Activated T-helper 2 cell treated with anti-CD3 and anti-CD28 coated beads, Interferon-gamma antibody, Interleukin-2, Interleukin-4, amounts not matched to agents 10 μg/mL and 5 μg/mL and 100 μg/mL, durations not matched to agents 14 hours and 24 hours and 36 hours (primary cell): ENCODE data around the gene METTL2B. TPM values are rescaled to one million over a fixed set of nuclear protein-coding genes. Genes with fewer than 3 reads are reported as not detected.
"Not testable (repeated sequence)": the region's sequence is repeated elsewhere in the genome, so short reads cannot be mapped to it uniquely, and the experiment has no call there.

Source experiments
- DNase-seq: peaks from one replicate; pipeline ENCODE4 v3.0.0; 2021; ENCODE audit warnings: low spot score
- H3K27ac Mint-ChIP-seq: one replicate; pipeline ENCODE4 v1.8.0; 2021; ENCODE audit warnings: mixed read lengths
- H3K27me3 Mint-ChIP-seq: one replicate; pipeline ENCODE4 v1.8.0; 2021; ENCODE audit warnings: low read depth, mixed read lengths
- H3K36me3 Mint-ChIP-seq: one replicate; pipeline ENCODE4 v1.8.0; 2021; ENCODE audit warnings: low read depth, mixed read lengths
- H3K4me1 Mint-ChIP-seq: one replicate; pipeline ENCODE4 v1.8.0; 2021; ENCODE audit warnings: low read depth, mixed read lengths
- H3K4me3 Mint-ChIP-seq: one replicate; pipeline ENCODE4 v1.8.0; 2021; ENCODE audit warnings: low read depth, mild to moderate bottlenecking, moderate library complexity, mixed read lengths
- H3K9me3 Mint-ChIP-seq: one replicate; pipeline ENCODE4 v1.8.0; 2021; ENCODE audit warnings: mixed read lengths
- intact Hi-C: fragments of 100-400 bp; cut with micrococcal nuclease; formaldehyde crosslinking; loops from one replicate; pipeline ENCODE4 v1.15.1; 2023
- total RNA-seq: library from RNA; stranded (reverse); gene quantifications from 2 replicates; pipeline ENCODE4 v1.2.3, GENCODE V29; 2022

The METTL2B gene
- total RNA-seq, 1 donor from 2014 or later, result 46.9 TPM

DNA sequence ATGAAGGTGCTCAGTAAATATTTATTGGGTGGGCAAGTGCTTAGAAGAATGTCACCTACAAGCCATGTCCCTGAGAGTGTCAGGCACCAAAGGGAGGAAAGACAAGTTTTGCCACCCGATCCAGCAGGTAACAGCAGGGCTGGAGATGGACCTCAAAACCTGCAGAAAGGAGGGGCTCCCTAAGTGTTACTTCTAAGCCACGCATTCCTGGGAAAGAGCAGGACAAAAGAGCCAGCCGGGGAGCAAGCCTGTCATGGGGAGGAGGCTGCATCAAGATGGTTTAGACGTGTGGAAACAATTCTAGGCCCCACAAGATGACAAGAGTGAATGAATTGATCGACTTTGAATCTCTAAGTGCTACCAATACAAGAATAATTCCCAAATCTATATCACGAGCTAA lies 38.7 kb downstream of the METTL2B start:
- H3K4me1 Mint-ChIP-seq, intact Hi-C loops, DNase-seq, H3K27me3 Mint-ChIP-seq, H3K9me3 Mint-ChIP-seq, H3K36me3 Mint-ChIP-seq, H3K4me3 Mint-ChIP-seq, H3K27ac Mint-ChIP-seq: not testable (repeated sequence)

- H3K27ac Mint-ChIP-seq, intact Hi-C loops, H3K27me3 Mint-ChIP-seq, DNase-seq, H3K36me3 Mint-ChIP-seq, H3K4me3 Mint-ChIP-seq, H3K9me3 Mint-ChIP-seq, H3K4me1 Mint-ChIP-seq: not testable (repeated sequence)
Observed at GRCh38 chr7:128517023-128517422, 40.5 kb downstream of the METTL2B start.

DNA sequence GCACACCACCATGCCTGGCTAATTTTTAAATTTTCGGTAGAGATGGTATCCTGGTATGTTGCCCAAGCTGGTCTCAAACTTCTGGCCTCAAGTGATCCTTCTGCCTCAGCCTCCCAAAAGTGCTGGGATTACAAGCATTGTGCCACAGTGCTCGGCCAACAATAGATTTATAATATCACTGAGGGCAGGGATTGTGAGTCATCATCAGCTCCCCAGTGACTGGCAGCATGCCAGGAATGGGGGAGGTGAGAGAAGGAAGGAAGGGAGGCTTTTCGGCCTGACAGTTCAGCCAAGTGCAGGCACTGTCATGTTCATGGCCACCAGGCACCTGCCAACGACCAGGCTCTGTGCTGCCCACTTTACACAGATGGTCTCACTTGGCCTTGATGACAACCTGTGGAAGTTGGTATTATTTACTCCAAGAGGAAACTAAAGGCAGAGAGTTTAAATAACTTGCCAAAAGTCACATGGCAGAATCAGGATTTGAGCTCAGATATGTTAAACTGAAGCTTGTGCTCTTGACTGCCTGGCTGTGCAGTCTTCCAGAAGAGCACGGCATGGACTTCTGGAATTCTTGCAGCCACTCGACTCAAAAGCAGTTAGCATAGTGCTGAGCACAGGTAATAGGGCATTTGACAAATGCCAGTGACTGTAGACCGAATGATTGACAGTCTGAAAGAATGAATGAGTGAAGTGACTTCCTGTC lies 46.8 kb downstream of the METTL2B start:
- H3K36me3 Mint-ChIP-seq, H3K27ac Mint-ChIP-seq, H3K4me3 Mint-ChIP-seq, H3K9me3 Mint-ChIP-seq, H3K27me3 Mint-ChIP-seq, intact Hi-C loops, H3K4me1 Mint-ChIP-seq: not testable (repeated sequence)
- peak; percentile 20 for DNase-seq

GRCh38 chr7:128523932-128524524 lies 47.5 kb downstream of the METTL2B start:
- H3K27me3 Mint-ChIP-seq, H3K36me3 Mint-ChIP-seq, DNase-seq, H3K4me3 Mint-ChIP-seq, H3K9me3 Mint-ChIP-seq, H3K4me1 Mint-ChIP-seq, intact Hi-C loops, H3K27ac Mint-ChIP-seq: not testable (repeated sequence)

DNA sequence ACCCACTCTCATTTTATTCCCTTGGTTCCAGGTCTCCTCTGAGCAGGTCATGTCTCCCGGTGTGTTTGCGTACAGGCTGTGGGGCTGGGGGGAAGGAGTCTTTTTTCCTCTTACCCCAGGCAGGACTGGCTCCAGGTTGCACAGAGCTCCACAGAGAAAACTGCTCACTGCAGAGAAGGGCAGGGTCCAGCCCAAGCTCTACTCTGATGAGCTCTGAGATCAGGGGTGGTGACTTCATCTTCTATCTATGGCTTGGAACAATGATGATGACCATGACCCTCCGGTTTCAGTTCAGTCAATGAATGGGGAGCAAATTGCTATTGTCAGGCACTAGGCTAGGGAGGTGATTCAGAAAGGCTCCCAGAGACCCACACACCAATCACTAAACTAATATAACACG lies 49.0 kb downstream of the METTL2B start:
- H3K27ac Mint-ChIP-seq, intact Hi-C loops, H3K4me3 Mint-ChIP-seq, H3K36me3 Mint-ChIP-seq, DNase-seq, H3K27me3 Mint-ChIP-seq, H3K9me3 Mint-ChIP-seq: not testable (repeated sequence)
- H3K4me1 Mint-ChIP-seq, result peaks cover 11% of the 10 kb centered on the region

DNA sequence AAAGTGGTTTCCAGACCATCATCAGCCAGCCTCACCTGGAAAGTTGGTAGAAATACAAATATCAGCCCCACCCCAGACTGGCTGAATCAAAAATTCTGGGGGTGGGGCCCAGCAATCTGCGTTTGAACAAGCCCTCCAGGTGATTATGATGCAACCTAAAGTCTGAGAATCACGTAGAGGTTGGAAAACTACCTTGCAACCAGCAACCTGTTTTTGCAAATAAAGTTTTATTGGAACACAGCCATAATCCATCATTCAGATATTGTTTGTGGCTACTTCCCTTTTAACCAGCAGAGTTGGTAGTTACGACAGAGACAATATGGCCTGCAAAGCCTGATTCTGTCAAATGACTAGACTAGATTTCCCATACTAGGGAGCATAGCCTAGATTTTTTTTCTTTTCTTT lies 49.5 kb downstream of the METTL2B start:
- H3K27me3 Mint-ChIP-seq, DNase-seq, H3K9me3 Mint-ChIP-seq, H3K27ac Mint-ChIP-seq, H3K4me3 Mint-ChIP-seq, intact Hi-C loops, H3K36me3 Mint-ChIP-seq: not testable (repeated sequence)
- peaks cover 11% of the 10 kb centered on the region for H3K4me1 Mint-ChIP-seq

DNA sequence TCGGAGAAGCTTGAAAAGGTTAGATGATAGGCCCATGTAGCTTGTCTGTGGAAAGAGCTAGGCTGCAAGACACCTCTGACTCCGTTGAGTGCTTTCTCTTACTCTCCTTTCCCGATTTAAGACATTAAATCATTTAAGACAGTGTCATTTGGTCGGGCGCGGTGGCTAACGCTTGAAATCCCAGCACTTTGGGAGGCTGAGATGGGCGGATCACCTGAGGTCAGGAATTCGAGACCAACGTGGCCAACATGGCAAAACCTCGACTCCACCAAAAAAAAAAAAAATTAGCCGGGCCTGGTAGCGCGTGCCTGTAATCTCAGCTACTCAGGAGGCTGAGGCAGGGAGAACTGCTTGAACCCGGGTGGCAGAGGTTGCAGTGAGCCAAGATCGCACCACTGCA lies 52.6 kb downstream of the METTL2B start:
- H3K27me3 Mint-ChIP-seq, DNase-seq, intact Hi-C loops, H3K27ac Mint-ChIP-seq, H3K9me3 Mint-ChIP-seq: not testable (repeated sequence)
- H3K4me3 Mint-ChIP-seq, result peak overlapping the region; percentile 5
- peaks cover 19% of the 10 kb centered on the region for H3K4me1 Mint-ChIP-seq
- H3K36me3 Mint-ChIP-seq, result peaks cover 23% of the 10 kb centered on the region

DNA sequence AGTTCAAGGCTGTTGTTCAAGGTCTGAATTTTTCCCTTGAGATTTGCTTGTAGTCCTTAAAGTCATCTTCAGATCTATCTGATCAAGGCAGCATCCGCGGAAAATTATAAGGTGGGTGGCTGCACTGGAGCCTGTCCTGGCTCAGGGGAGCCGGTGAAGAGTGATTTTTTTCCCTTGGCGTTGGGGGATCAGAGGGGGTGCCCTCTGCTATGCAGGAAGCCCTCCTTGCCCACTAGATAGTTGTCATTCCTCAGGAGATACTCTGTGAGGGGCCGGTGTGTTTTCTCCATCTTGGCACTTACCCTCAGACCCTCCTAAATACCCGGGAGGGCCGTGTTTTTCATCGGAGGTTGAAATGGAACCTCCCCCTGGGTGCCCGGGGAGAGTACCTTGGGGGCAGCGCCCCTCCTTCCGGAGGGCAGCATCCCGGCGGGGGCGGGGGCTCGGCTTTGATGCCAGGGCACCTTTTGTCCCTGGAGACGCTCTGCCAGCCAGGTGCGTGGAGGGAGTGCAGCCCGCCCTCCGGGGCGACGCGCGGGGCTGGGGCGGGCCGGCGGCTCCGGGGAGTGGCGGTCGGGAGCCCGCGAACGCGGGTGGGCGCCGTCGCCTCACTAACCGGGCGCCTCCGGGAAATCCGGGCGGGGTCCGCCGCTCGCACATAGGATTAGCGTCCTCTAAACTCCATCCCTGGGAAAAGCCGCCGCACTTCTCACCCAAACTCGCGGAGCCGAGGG lies 53.7 kb downstream of the METTL2B start:
- Mint-ChIP-seq H3K27ac (peak overlapping the region; percentile 84), H3K4me1 (peaks cover 23% of the 10 kb centered on the region), H3K36me3 (peaks cover 29% of the 10 kb centered on the region), H3K4me3 (peak overlapping the region; percentile 84)
- DNase-seq, result peak; percentile 15
- not testable (repeated sequence) for H3K27me3 Mint-ChIP-seq, H3K9me3 Mint-ChIP-seq
- intact Hi-C loops, result loop anchor here (5.0 to 10.0 kb wide), 2 partner anchors 73 to 105 kb away; partner anchors contain the start of gene HILPDA

GRCh38 chr7:128530855-128531104 lies 54.2 kb downstream of the METTL2B start:
- H3K27me3 Mint-ChIP-seq, result no peaks in the 10 kb centered on the region
- H3K4me1 Mint-ChIP-seq, result peaks cover 24% of the 10 kb centered on the region
- no peak overlapping the region for H3K27ac Mint-ChIP-seq
- intact Hi-C loops, result loop anchor here (1.0 to 10.0 kb wide), 3 partner anchors 54 to 106 kb away; partner anchors contain the start of genes HILPDA and METTL2B
- peaks cover 34% of the 10 kb centered on the region for H3K36me3 Mint-ChIP-seq
- no peak overlapping the region for H3K4me3 Mint-ChIP-seq
- H3K9me3 Mint-ChIP-seq, result no peaks in the 10 kb centered on the region
- no peak for DNase-seq

- not testable (repeated sequence) for H3K27me3 Mint-ChIP-seq, H3K9me3 Mint-ChIP-seq
- peak; percentile 70 for DNase-seq
- Mint-ChIP-seq H3K4me3 (peak overlapping the region; percentile 91), H3K4me1 (peaks cover 24% of the 10 kb centered on the region), H3K36me3 (peaks cover 36% of the 10 kb centered on the region), H3K27ac (peak overlapping the region; percentile 46)
- intact Hi-C loops, result loop anchor here (1.0 to 10.0 kb wide), 3 partner anchors 55 to 107 kb away; partner anchors contain the start of genes HILPDA and METTL2B
Observed at GRCh38 chr7:128531105-128531954, 54.8 kb downstream of the METTL2B start.

- not testable (repeated sequence) for H3K9me3 Mint-ChIP-seq, H3K27me3 Mint-ChIP-seq
- intact Hi-C loops, result loop anchor here (1.0 to 10.0 kb wide), 3 partner anchors 56 to 107 kb away; partner anchors contain the start of genes HILPDA and METTL2B
- peak overlapping the region; percentile 88 for H3K27ac Mint-ChIP-seq
- peak overlapping the region; percentile 91 for H3K4me3 Mint-ChIP-seq
- peaks cover 39% of the 10 kb centered on the region for H3K36me3 Mint-ChIP-seq
- H3K4me1 Mint-ChIP-seq, result peaks cover 26% of the 10 kb centered on the region
- DNase-seq, result peak; percentile 40
Observed at GRCh38 chr7:128531955-128532478, 55.5 kb downstream of the METTL2B start.

- H3K4me1 Mint-ChIP-seq, result peaks cover 26% of the 10 kb centered on the region
- DNase-seq, H3K27me3 Mint-ChIP-seq, H3K9me3 Mint-ChIP-seq: not testable (repeated sequence)
- intact Hi-C loops, result loop anchor here (5.0 to 10.0 kb wide), 2 partner anchors 76 to 108 kb away; partner anchors contain the start of gene HILPDA
- peaks cover 45% of the 10 kb centered on the region for H3K36me3 Mint-ChIP-seq
- peak overlapping the region; percentile 88 for H3K27ac Mint-ChIP-seq
- H3K4me3 Mint-ChIP-seq, result peak overlapping the region; percentile 91
Observed at GRCh38 chr7:128532956-128533355, 56.4 kb downstream of the METTL2B start.
